GM21447 (cell line): Measurements from ENCODE around the gene MFSD8.
"Not testable (repeated sequence)": the region's sequence is repeated elsewhere in the genome, so short reads cannot be mapped to it uniquely, and the experiment has no call there.

ENCODE experiments used
- ATAC-seq: cut with Tn5 transposase; IDR thresholded peaks from one replicate; pipeline ENCODE4 v1.9.1; 2021; ENCODE audit not compliant: unreplicated experiment

MFSD8 gene, protein sequence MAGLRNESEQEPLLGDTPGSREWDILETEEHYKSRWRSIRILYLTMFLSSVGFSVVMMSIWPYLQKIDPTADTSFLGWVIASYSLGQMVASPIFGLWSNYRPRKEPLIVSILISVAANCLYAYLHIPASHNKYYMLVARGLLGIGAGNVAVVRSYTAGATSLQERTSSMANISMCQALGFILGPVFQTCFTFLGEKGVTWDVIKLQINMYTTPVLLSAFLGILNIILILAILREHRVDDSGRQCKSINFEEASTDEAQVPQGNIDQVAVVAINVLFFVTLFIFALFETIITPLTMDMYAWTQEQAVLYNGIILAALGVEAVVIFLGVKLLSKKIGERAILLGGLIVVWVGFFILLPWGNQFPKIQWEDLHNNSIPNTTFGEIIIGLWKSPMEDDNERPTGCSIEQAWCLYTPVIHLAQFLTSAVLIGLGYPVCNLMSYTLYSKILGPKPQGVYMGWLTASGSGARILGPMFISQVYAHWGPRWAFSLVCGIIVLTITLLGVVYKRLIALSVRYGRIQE

DNA sequence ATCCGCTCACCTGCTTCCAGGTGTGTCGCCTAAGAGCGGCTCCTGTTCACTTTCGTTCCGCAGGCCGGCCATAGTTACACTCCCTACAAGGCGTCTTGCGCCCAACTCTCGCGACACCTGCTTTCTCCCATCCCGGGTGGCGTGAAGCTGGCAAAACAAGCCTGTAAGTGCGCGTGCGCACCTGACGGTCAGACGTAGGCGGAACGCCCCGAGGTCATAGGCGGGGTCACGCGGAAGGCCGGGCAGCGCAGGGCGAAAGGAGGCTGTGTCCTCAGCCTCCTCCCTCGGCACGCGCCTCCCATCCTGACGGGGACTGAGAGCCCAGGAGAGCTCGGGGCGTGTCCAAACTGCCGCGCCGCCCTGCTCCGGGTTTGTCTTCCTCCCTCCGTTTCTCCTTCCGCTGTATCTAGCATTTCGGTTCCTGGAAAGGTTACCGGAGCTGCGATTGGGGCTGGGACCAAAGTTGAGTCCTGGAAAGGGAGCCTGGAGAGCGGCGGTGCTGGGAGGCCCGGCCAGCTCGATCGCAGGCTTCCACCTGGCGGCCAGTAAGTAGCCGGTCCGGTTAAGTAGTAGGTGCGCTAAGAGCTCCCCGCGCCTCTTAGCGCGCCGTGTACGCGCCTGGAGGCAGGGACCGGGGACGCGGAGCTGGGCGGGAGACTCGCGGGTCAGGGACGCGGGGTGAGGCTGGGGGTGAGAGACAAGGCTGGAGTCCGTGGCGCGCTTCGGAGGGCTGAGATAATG is at the start of gene MFSD8, which contains the start of gene ABHD18:
Gene MFSD8 (minus strand): TSS at position 112 of the 741 bp plus-strand sequence. CDS start 40 bp downstream, at position 72.
Gene ABHD18 (plus strand): TSS at position 345 of the 741 bp plus-strand sequence. CDS start 17,550 bp downstream, outside the sequence.
- ATAC-seq: peak; percentile 92

GRCh38 chr4:128009428-128009827 is 44.5 kb upstream of the MFSD8 start:
- ATAC-seq: no peak

DNA sequence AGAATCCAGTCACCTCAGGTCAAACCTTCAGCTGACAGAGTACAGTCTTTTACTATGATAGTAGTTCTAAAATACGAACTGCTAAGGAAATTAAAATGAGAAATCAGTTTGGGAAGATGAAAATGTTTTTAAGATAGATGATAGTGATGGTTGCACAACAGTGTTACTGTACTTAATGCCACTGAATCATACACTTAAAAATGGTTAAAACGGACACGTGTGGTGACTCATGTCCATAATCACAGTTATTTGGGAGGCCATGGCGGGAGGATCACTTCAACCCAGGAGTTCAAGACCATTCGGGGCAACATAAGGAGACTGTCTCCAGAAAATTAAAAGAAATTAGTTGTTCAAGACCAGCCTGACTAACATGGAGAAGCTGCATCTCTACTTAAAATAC is 41.6 kb upstream of the MFSD8 start:
- no peak for ATAC-seq

- ATAC-seq: peak; percentile 97
Measured at GRCh38 chr4:127997534-127998388, 32.8 kb upstream of the MFSD8 start.

DNA sequence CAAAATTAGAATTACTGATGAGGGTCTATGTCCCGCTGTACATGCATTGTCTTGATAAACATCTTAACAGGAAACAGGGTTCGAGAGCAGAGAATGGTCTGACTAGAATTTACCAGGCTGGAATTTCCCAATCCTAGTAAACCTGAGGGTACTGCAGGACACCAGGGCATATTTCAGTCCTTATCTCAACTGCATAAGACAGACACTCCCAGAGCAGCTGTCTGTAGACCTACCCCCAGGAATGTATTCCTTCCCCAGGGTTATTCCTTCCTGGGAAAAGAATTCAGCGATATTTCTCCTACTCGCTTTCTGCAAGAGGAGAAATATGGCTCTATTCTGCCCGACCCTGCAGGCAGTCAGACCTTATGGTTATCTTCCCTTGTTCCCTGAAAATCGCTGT is 31.5 kb upstream of the MFSD8 start:
- ATAC-seq: not testable (repeated sequence)

DNA sequence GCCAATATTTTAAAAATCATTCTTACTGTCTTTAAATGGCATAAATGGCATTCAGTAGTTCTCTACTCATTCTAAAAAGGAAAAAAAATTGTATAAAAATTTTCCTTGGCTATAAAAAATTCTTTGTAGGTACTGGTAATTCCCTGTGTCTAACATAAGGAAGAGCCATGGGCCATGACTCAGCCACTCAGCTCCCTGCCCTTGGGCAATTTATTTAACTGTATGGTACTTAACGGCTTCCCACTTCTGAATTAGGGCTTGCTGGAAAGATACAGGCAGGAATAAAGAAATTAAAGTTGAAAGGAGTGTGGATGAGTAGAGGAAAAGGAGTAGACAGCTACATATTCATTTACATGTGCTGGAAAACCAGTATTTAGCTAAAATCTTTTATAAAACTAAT is 30.8 kb upstream of the MFSD8 start:
- no peak for ATAC-seq

- ATAC-seq: no peak
Measured at GRCh38 chr4:127993151-127993550, 28.2 kb upstream of the MFSD8 start.

GRCh38 chr4:127988638-127989037 is 23.7 kb upstream of the MFSD8 start:
- no peak for ATAC-seq

- no peak for ATAC-seq
Measured at GRCh38 chr4:127985989-127986388, 21.0 kb upstream of the MFSD8 start.

DNA sequence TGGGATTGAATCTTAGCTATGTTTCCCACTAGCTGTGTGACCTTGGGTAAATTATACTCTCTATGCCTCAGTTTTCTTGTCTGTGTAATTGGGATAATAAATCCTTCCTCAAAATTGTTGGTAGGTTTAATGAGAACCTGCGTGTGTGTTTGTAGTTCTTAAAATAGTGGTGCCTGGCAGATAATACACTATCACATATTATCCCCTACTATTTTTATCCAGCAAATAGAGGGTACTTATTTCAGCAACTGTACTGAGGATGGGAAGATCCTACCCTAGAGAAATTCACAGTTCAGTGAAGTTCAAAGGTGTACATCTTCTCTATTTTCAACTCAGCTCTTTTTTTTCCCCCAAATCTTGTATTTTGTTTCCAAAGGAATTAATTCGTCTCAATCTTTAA is 17.5 kb upstream of the MFSD8 start:
- no peak for ATAC-seq

DNA sequence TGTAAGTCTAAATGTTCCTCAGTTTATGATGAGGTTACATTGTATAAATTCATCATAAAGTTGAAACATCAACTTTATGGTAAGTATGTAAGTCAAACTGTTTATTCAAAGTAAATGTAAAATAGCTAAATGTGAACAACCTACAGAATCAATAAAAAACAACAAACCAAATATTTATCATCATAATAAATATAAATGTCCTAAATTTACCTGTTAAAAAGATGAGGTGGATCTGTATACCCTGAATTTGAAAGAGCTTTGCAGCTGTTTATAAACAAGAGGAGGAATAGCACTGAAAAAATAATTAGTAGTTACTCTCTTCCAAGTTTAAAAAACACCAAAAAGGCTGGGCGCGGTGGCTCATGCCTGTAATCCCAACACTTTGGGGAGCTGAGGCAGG is 14.0 kb upstream of the MFSD8 start:
- no peak for ATAC-seq

DNA sequence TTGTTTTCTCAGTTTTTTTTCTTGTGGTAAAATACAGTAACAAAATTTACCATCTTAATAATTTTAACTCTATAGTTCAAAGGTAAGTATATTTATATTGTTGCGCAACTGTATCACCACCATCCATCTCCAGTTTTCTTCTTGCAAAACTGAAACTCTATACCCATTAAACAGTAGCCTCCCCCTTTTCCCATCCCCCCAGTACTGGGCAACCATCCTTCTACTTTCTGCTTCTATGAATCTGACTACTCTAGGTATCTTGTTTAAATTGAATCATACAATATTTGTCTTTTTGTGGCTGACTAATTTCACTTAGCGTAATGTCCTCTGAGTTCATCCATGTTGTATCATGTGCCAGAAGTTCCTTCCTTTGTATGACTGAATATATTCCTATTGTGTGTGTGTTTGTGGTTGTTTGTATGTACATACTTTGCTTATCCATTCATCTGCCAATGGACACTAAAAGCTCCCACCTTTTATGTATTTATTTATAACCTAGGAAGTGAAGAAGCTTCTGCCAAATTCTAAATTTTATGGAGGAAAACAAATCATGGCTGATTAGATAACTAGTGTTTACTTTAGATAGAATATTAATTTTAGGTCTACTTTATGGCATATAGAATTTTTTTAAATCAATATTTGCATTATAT is 10.3 kb upstream of the MFSD8 start:
- ATAC-seq: no peak

DNA sequence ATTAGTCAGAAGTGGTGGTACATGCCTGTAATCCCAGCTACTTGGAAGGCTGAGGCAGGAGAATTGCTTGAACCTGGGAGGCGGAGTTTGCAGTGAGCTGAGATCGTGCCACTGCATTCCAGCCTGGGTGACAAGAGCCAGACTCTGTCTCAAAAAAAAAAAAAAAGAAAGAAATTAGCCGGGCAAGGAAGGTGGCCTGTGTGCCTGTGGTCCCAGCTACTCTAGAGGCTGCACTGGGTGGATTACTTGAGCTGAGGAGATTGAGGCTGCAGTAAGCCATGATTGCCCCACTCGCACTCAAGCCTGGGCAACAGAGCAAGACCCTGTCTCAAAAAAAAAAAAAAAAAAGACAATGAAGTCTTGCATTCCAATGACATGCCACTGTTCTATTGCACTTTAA is 6.0 kb upstream of the MFSD8 start:
- not testable (repeated sequence) for ATAC-seq

- no peak for ATAC-seq
Measured at GRCh38 chr4:127968586-127968985, 3.6 kb upstream of the MFSD8 start.

DNA sequence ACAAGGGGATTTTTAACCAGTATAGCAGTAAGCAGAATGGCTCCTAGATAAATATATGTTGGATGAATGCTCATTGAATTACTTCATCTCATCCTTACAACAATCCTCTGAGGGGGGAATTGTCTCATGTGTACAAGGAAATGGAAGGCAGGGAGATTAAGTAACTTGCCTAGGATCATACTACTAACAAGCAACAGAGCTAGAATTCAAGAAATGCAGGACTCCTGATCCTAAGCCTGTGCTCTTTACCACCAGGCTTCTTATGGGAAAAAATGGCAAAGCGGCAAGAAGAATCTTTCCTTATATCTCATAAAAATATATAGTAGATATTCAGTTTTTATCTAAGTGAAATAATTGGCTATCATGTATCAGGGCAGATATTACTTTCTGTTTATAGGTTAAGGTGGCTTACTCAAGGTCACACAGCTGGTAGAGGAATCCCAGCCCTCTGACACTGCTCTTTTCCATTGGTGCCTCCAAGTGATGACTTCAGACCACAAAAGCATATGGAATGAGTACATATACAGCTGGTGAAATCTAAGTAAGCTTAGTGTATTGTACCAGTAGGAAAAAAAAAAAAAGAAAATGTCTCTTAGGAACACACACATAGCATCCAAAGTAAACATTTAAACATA is 2.3 kb upstream of the MFSD8 start:
- no peak for ATAC-seq

GRCh38 chr4:127965803-127966175 is 816 bp upstream of the MFSD8 start:
- ATAC-seq: peak; percentile 36

DNA sequence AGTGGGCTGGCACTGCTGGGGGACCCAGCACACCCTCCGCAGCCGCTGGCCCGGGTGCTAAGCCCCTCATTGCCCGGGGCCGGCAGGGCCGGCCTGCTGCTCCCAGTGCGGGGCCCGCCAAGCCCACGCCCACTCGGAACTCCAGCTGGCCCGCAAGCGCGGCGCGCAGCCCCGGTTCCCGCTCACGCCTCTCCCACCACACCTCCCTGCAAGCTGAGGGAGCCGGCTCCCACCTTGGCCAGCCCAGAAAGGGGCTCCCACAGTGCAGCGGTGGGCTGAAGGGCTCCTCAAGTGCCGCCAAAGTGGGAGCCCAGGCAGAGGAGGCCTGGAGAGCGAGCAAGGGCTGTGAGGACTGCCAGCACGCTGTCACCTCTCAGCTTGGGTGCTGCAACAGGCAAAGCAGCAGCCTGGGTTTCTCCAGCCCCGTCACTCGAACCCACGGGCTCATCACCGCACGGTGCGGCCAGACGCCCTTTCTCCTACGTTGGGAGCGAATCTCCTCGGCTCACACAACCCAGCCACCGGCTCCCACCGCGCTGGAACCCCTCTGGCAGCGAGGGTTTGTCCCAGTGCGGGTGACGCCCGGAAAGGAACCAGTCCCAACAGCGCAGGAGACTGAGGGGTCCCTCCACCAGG is 429 bp downstream of the MFSD8 start:
- ATAC-seq: peak; percentile 19

DNA sequence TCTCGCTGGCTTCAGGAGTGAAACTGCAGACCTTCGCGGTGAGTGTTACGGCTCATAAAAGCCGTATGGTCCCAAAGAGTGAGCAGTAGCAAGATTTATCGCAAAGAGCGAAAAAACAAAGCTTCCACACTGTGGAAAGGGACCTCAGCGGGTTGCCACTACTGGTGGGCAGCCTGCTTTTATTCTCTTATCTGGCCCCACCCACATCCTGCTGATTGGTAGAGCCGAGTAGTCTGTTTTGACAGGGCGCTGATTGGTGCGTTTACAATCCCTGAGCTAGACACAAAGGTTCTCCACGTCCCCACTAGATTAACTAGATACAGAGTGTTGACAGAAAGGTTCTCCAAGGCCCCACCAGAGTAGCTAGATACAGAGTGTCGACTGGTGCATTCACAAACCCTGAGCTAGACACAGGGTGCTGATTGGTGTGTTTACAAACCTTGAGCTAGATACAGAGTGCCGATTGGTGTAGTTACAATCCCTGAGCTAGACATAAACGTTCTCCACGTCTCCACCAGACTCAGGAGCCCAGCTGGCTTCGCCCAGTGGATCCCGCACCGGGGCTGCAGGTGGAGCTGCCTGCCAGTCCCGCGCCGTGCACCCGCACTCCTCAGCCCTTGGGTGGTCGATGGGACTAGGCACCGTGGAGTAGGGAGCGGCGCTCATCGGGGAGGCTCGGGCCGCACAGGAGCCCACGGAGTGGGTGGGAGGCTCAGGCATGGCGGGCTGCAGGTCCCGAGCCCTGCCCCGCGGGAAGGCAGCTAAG is 1.2 kb downstream of the MFSD8 start:
- not testable (repeated sequence) for ATAC-seq

DNA sequence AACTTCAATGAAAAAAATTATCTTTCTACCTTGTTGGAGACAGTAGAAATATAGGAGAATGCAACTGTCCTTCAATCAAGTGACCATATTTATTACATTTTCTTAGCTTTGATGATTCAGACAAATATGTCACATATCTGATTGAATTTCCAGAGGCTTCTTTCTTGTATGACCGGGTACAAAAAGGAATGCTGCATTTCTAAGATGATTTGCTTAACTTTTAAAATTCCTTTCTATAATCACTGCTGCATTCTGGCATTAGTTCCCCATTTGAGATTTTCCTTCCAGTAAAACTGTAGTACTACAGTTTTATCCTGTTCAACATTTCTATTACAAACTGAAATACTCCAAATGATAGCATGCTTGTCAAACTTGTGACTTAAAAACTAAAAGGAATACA is 5.2 kb downstream of the MFSD8 start:
- ATAC-seq: no peak
